Keratinocyte (primary cell): ENCODE measurements around the gene GLE1.

Experiments
- EZH2 ChIP-seq: IDR thresholded peaks from one replicate; pipeline ENCODE4 v1.6.1; 2012; ENCODE audit warnings: inconsistent platforms, mild to moderate bottlenecking, low read length, moderate library complexity
- TF ChIP-seq, protein P1 (sequence below), 3 experiments: IDR thresholded peaks in 1 of 3; conservative IDR thresholded peaks in 1 of 3; optimal IDR thresholded peaks in 1 of 3; 2 replicates in 2 of 3; 3 replicates in 1 of 3; pipeline versions ENCODE3 to v1.5.1; 2011; ENCODE audit warnings: low read length in 3 of 3, mild to moderate bottlenecking in 3 of 3, moderate library complexity in 2 of 3, control low read depth in 1 of 3, inconsistent platforms in 1 of 3; ENCODE audit not compliant: insufficient read depth in 2 of 3; ENCODE audit errors: extremely low read depth in 1 of 3

- TF ChIP-seq EZH2, result no peak
- TF ChIP-seq, protein P1, sequence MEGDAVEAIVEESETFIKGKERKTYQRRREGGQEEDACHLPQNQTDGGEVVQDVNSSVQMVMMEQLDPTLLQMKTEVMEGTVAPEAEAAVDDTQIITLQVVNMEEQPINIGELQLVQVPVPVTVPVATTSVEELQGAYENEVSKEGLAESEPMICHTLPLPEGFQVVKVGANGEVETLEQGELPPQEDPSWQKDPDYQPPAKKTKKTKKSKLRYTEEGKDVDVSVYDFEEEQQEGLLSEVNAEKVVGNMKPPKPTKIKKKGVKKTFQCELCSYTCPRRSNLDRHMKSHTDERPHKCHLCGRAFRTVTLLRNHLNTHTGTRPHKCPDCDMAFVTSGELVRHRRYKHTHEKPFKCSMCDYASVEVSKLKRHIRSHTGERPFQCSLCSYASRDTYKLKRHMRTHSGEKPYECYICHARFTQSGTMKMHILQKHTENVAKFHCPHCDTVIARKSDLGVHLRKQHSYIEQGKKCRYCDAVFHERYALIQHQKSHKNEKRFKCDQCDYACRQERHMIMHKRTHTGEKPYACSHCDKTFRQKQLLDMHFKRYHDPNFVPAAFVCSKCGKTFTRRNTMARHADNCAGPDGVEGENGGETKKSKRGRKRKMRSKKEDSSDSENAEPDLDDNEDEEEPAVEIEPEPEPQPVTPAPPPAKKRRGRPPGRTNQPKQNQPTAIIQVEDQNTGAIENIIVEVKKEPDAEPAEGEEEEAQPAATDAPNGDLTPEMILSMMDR (optimal IDR thresholded peaks at IDR 0.05 in 1 of 3, IDR thresholded peaks at IDR 0.05 in 1 of 3, conservative IDR thresholded peaks at IDR 0.05 in 1 of 3; ENCODE audit: extremely low read depth in 1 of 3, insufficient read depth in 2 of 3, low read length in 3 of 3), result no peak
Measured at GRCh38 chr9:128575916-128576315, 71.4 kb downstream of the GLE1 start.
